ENCODE data around the gene OSGEP. TPM values are rescaled to one million over a fixed set of nuclear protein-coding genes. Genes with fewer than 3 reads are reported as not detected.

OSGEP gene
- total and polyA plus RNA-seq, 2 experiments from 2014 or later = 29.0 to 59.5 TPM

- Histone ChIP-seq H3K27ac (ENCODE audit: low read depth) (no peak overlapping the region), H2AFZ (no peak overlapping the region), H3K4me2 (no peak overlapping the region), H3K36me3 (ENCODE audit: insufficient read depth) (no peaks in the 10 kb centered on the region), H4K20me1 (replicated peaks; ENCODE audit: insufficient read depth) (no peaks in the 10 kb centered on the region), H3K79me2 (replicated peaks; ENCODE audit: insufficient read depth) (peaks cover 6% of the 10 kb centered on the region; the same call in 1 of the 2 replicates), H3K27me3 (ENCODE audit: insufficient read depth) (peaks cover 1% of the 10 kb centered on the region; the same call in 1 of the 2 replicates), H3K9me2 (ENCODE audit: insufficient read depth) (no peaks in the 10 kb centered on the region), H3K4me1 (ENCODE audit: insufficient read depth) (peaks cover 13% of the 10 kb centered on the region), H3K4me3 (no peak overlapping the region), H3F3A (replicated peaks; ENCODE audit: low read depth) (peaks cover 4% of the 10 kb centered on the region; the same call in 1 of the 2 replicates)
- Mint-ChIP-seq H3K27me3 (ENCODE audit: insufficient read depth, low read depth, poor library complexity) (peaks cover 8% of the 10 kb centered on the region), H3K36me3 (ENCODE audit: low read depth) (peaks cover 18% of the 10 kb centered on the region), H3K27ac (no peak overlapping the region), H3K4me1 (peaks cover 13% of the 10 kb centered on the region; the same call in 2 of the 3 replicates), H3K9me3 (no peaks in the 10 kb centered on the region; the same call in 1 of the 3 replicates), H3K4me3 (no peak overlapping the region)
- ATAC-seq = no peak
- no peak for DNase-seq (ENCODE audit: low spot score)
- no peak for TF ChIP-seq EZH2phosphoT487 (IDR thresholded peaks at IDR 0.05; ENCODE audit: unreplicated experiment)
- TF ChIP-seq POLR2AphosphoS5 (IDR thresholded peaks at IDR 0.05; ENCODE audit: low read depth) = no peak
- no peak for TF ChIP-seq JUNB (IDR thresholded peaks at IDR 0.05; ENCODE audit: unreplicated experiment)
- no peak for TF ChIP-seq EZH2 (IDR thresholded peaks at IDR 0.05; ENCODE audit: low read depth, unreplicated experiment)
- TF ChIP-seq CREB1 (CRISPR knock-in tag; IDR thresholded peaks at IDR 0.05; ENCODE audit: low read depth) = no peak
- no peak for TF ChIP-seq ZNF462 (CRISPR knock-in tag; IDR thresholded peaks at IDR 0.05)
Measured at GRCh38 chr14:20409226-20409625, 45.4 kb downstream of the OSGEP start.

- peaks cover 33% of the 10 kb centered on the region for H3K36me3 Mint-ChIP-seq (ENCODE audit: low read depth)
- H2AFZ ChIP-seq = no peak overlapping the region
Measured at GRCh38 chr14:20403521-20403920, 51.1 kb downstream of the OSGEP start.

More at GRCh38 chr14:20403521-20403920, 51.1 kb downstream of the OSGEP start:
- H3K36me3 ChIP-seq (ENCODE audit: insufficient read depth) = no peaks in the 10 kb centered on the region; the same call in 1 of the 2 replicates
- no peak overlapping the region for H3K27ac ChIP-seq (ENCODE audit: low read depth)
- H3K4me3 ChIP-seq = no peak overlapping the region
- peaks cover 3% of the 10 kb centered on the region for H3K27me3 Mint-ChIP-seq (ENCODE audit: insufficient read depth, low read depth, poor library complexity)
- peak overlapping the region; percentile 54; the same call in 1 of the 2 replicates for H3K27ac Mint-ChIP-seq
- H3F3A ChIP-seq (replicated peaks; ENCODE audit: low read depth) = no peaks in the 10 kb centered on the region
- TF ChIP-seq ZNF114 (CRISPR knock-in tag; IDR thresholded peaks at IDR 0.05) = no peak
- no peak for TF ChIP-seq EZH2 (IDR thresholded peaks at IDR 0.05; ENCODE audit: low read depth, unreplicated experiment)
- no peak for TF ChIP-seq CREB1 (CRISPR knock-in tag; IDR thresholded peaks at IDR 0.05; ENCODE audit: low read depth)
- TF ChIP-seq NANOG (IDR thresholded peaks at IDR 0.05; ENCODE audit: borderline replicate concordance) = no peak
- TF ChIP-seq STAT1 (IDR thresholded peaks at IDR 0.05; ENCODE audit: unreplicated experiment) = no peak
- no peak for TF ChIP-seq JUNB (IDR thresholded peaks at IDR 0.05; ENCODE audit: unreplicated experiment)
- no peaks in the 10 kb centered on the region for H3K9me2 ChIP-seq (ENCODE audit: insufficient read depth)
- H3K9me3 Mint-ChIP-seq = no peaks in the 10 kb centered on the region
- H3K4me3 Mint-ChIP-seq = no peak overlapping the region
- H4K20me1 ChIP-seq (replicated peaks; ENCODE audit: insufficient read depth) = peaks cover 3% of the 10 kb centered on the region; the same call in 1 of the 2 replicates
- H3K4me2 ChIP-seq = no peak overlapping the region
- no peaks in the 10 kb centered on the region for H3K4me1 Mint-ChIP-seq
- DNase-seq (ENCODE audit: low spot score) = no peak
- no peak for ATAC-seq
- H3K4me1 ChIP-seq (ENCODE audit: insufficient read depth) = no peaks in the 10 kb centered on the region
- no peaks in the 10 kb centered on the region for H3K79me2 ChIP-seq (replicated peaks; ENCODE audit: insufficient read depth)
- no peaks in the 10 kb centered on the region for H3K27me3 ChIP-seq (ENCODE audit: insufficient read depth)

Data from GM23338 (cell line).